ENCODE measurements around the gene MAFG.

DNA sequence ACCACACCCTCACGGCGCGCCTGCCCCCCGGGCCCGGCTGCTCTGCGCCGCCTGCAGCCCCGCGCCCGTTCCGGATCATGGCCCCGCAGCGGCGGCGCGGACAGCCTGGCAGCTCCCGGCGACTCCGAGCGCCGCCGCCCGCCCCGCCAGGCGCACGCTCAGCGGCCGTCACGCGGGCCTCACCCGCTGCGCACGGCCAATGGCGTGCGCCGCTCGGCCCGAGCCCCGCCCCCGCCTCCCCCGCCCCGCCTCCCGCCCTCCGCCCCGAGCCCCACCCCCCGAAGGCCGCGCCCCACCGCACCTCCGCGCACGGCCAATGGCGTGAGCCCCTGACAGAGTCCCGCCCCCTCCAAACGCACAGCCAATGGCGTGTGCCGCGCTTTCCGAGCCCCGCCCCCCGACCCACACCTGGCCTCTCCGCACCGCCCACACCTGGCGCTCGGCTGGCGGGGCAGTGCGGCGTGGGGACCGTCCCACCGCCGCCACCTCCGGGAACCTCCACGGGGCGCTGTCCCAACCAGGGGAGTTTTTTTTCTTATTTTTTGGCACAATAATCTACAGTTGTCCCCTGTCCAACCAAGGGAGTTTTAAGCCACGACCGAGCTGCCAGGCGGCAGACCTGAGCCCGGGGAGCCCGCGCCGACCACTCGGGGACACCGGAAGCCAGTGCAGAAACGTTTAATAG, 16.1 kb downstream of the MAFG start, which contains the start of gene PCYT2:
- no peak for TF ChIP-seq TAF1 (IDR thresholded peaks at IDR 0.05; ENCODE audit: low read depth, low read length)
- no peak for TF ChIP-seq POLR2A (IDR thresholded peaks at IDR 0.05; ENCODE audit: low read depth, low read length)
- TF ChIP-seq POLR2AphosphoS5 (IDR thresholded peaks at IDR 0.05; ENCODE audit: low read depth, low read length): no peak; the same call in 1 of the 2 replicates
- no peak for TF ChIP-seq SPI1 (IDR thresholded peaks at IDR 0.05; ENCODE audit: low read depth, low read length)
- no peak for TF ChIP-seq POU2F2 (IDR thresholded peaks at IDR 0.05; ENCODE audit: low read depth, low read length)
- peak; percentile 74 for TF ChIP-seq PAX5 (IDR thresholded peaks at IDR 0.05; ENCODE audit: insufficient read depth, low read length, severe bottlenecking)

Data from GM12891 (cell line).